Measurements from ENCODE around the gene HYCC2.

DNA sequence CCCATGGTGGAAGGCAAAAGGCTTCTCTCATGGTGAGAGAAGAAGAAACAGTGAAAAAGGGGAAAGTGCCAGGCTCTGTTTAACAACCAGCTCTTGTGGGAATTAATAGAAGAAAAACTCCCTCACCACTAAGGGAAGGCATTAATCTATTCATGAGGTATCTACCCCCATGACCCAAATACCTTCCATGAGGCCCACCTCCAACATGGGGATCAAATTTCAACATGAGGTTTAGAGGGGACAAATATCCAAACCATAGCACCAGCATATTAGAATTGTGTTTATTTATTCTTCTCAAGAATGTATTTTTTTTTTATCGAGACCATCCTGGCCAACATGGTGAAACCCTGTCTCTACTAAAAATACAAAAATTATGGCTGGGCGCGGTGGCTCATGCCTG lies 39.6 kb upstream of the HYCC2 start:
- TF ChIP-seq, protein P1, sequence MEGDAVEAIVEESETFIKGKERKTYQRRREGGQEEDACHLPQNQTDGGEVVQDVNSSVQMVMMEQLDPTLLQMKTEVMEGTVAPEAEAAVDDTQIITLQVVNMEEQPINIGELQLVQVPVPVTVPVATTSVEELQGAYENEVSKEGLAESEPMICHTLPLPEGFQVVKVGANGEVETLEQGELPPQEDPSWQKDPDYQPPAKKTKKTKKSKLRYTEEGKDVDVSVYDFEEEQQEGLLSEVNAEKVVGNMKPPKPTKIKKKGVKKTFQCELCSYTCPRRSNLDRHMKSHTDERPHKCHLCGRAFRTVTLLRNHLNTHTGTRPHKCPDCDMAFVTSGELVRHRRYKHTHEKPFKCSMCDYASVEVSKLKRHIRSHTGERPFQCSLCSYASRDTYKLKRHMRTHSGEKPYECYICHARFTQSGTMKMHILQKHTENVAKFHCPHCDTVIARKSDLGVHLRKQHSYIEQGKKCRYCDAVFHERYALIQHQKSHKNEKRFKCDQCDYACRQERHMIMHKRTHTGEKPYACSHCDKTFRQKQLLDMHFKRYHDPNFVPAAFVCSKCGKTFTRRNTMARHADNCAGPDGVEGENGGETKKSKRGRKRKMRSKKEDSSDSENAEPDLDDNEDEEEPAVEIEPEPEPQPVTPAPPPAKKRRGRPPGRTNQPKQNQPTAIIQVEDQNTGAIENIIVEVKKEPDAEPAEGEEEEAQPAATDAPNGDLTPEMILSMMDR (IDR thresholded peaks at IDR 0.05): no peak
- TF ChIP-seq POLR2A (IDR thresholded peaks at IDR 0.05) (no peak), POLR2AphosphoS5 (IDR thresholded peaks at IDR 0.05) (no peak), EP300 (IDR thresholded peaks at IDR 0.05) (no peak)
